ENCODE results near the gene EMID1. TPM values are rescaled to one million over a fixed set of nuclear protein-coding genes. Genes with fewer than 3 reads are reported as not detected.
"Not testable (repeated sequence)": the region's sequence is repeated elsewhere in the genome, so short reads cannot be mapped to it uniquely, and the experiment has no call there.

EMID1 gene
- total RNA-seq, 1 donor: under 0.01 TPM

DNA sequence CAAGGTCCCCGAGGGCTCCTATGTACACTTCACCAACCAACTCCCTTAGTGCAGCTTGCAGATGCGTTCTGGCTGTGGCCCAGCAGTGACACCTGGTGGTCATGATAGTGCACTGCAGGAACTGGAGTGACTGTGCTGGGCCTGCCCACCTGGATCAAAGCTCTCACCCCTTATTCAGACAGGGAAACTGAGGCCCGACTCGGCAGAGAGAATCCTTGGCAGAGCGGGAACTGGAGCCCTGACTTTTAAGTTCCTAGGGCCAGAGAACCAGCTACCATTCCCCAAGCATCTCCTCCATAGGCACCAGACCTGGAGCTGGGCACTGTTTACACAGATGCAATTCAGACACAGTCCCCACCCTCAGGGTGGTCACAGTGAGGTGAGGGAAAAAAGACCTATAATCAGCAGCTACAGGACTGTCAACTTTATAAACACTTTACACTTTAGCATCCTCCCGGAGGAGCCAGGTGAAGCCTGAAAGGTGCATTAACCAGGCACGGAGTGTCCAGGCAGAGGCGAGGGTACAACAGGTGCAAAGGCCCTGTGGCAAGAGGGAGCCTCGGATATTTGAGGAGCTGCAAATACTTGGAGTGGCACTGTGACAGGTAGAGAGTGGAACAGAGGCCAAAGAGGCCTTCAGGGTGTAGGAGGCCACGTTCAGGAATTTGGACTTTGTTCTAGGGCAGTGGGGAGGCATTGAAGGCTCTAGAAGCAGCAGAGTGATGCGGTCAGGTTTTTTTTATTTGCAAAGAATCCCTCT lies 40.1 kb downstream of the EMID1 start:
- TF ChIP-seq, protein P1, sequence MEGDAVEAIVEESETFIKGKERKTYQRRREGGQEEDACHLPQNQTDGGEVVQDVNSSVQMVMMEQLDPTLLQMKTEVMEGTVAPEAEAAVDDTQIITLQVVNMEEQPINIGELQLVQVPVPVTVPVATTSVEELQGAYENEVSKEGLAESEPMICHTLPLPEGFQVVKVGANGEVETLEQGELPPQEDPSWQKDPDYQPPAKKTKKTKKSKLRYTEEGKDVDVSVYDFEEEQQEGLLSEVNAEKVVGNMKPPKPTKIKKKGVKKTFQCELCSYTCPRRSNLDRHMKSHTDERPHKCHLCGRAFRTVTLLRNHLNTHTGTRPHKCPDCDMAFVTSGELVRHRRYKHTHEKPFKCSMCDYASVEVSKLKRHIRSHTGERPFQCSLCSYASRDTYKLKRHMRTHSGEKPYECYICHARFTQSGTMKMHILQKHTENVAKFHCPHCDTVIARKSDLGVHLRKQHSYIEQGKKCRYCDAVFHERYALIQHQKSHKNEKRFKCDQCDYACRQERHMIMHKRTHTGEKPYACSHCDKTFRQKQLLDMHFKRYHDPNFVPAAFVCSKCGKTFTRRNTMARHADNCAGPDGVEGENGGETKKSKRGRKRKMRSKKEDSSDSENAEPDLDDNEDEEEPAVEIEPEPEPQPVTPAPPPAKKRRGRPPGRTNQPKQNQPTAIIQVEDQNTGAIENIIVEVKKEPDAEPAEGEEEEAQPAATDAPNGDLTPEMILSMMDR (IDR thresholded peaks at IDR 0.05; ENCODE audit: insufficient read depth, low read depth, low read length): peak; percentile 98
- peak; percentile 65 for DNase-seq (ENCODE audit: low read depth)
- no peak overlapping the region for H3K4me3 ChIP-seq (ENCODE audit: low read depth, low read length)

DNA sequence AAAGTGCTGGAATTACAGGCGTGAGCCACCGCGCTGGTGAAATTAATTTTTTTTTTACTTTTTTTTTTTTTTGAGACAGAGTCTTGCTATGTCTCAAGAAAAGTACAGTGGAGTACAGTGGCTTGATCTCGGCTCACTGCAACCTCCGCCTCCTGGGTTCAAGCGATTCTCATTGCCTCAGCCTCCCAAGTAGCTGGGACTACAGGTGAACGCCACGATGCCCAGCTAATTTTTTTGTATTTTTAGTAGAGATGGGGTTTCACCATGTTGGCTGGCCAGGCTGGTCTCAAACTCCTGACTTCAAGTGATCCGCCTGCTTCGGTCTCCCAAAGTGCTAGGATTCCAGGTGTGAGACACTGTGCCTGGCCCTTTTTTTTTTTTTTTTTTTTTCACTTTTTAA lies 42.2 kb downstream of the EMID1 start:
- H3K4me3 ChIP-seq (ENCODE audit: low read depth, low read length); DNase-seq (ENCODE audit: low read depth): not testable (repeated sequence)

DNA sequence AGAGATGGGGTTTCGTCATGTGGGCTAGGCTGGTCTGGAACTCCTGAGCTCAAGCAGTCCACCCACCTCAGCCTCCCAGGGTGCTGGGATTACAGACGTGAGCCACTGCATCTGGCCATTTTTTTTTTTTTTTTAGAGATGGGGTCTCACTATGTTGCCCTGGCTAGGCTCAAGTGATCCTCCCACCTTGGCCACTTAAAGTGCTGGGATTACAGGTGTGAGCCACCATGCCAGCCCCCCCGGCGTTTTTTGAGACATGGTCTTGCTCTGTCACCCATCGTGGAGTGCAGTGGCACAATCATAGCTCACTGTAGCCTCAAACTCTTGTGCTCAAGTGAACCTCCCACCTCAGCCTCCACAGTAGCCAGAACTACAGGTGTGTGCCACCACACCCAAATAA lies 45.6 kb downstream of the EMID1 start:
- no peak overlapping the region for H3K4me3 ChIP-seq (ENCODE audit: low read depth, low read length)
- TF ChIP-seq, protein P1 (IDR thresholded peaks at IDR 0.05; ENCODE audit: insufficient read depth, low read depth, low read length): no peak
- no peak for DNase-seq (ENCODE audit: low read depth)

DNA sequence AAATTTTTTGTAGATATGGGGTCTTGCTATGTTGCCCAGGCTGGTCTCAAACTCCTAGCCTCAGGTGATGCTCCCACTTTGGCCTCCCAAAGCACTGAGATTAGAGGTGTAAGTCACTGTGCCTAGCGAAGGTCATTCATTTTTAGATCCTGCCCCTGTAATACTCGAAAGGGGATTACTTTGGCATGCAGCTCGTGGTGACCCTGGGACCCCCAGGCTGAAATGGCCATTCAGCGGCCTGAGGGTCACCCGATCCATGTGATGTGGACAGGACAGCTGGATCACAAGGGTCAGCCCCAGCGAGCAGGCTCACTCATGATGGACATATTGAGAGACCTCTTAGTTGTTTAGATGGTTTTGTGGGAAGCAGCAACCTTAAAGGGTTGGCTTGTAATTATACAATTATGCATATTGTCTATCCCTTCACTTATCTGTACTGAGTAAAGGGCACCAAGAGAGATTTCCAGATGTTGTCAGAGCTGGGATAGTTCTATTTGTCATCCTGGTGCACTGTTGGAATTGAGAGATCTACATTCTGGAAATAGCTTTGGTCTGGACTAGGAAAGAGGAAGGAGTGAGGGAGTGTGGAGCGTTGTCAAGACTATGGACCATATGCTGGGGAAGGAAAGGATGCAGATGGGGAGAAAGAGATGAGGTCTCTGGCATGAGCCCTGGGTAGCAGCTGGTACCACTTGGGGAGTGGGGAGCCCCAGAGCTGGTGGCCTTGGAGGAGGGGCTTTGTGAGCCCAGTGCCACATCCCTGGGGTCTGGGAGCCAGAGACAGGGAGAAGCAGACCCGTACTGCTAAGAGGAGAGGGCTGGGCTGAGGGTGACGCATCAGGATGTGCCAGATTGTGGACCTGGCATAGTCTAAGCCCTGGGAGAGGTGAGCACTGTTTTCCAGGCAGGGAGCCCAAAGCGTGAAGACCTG lies 46.5 kb downstream of the EMID1 start:
- TF ChIP-seq, protein P1 (IDR thresholded peaks at IDR 0.05; ENCODE audit: insufficient read depth, low read depth, low read length): no peak
- no peak for DNase-seq (ENCODE audit: low read depth)
- no peak overlapping the region for H3K4me3 ChIP-seq (ENCODE audit: low read depth, low read length)

DNA sequence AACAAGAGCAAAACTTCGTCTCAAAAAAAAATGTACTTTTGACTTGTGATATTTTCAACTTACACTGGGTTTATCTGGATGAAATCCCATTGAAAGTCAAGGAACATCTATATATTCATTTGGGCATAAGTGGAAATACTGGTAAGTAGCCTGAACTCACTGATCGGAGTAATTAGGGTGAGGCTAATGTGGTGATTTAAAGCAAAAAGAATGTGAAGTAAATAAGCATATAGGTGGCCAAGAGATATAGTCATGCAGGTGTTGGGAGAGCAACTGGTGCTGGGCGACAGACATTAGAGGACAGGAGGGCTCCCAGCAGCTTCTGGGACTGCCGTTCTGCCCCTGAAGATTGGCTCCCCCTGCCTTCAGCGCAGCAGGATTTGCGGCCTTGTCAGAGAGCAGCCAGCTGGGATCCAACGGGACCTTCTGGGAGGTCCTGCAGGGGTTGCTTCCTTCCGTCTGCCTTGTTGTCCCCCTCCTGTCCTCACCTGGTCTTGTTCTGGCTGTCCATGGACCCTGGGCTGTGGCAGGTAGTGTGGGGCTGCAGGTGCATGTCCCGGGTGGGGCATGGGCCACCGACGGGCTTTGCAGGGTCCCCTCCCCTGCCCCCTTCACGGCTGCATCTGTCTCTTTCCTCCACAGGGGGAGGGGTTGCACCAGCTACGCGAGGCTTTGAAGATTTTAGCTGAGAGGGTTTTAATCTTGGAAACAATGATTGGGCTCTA lies 48.0 kb downstream of the EMID1 start:
- no peak overlapping the region for H3K4me3 ChIP-seq (ENCODE audit: low read depth, low read length)
- TF ChIP-seq, protein P1 (IDR thresholded peaks at IDR 0.05; ENCODE audit: insufficient read depth, low read depth, low read length): no peak
- DNase-seq (ENCODE audit: low read depth): no peak

DNA sequence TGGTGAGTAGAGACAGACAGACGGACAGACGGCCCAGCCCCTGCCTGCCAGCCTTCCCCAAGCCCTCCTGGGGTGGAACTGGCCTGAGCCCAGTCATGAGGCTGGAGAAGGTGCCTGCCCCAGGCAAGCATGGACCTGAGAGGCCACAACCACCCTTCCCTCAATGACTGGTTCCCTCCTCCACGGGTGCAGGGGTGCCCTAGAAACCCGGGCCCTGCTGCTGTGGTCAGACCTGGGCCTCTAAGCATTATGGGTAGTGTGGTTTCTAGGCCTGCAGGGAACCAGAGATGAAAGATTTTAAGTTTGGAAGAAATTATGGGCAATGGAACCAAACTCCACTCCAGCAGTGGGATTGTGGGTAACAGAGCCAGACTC lies 48.6 kb downstream of the EMID1 start:
- no peak overlapping the region for H3K4me3 ChIP-seq (ENCODE audit: low read depth, low read length)
- TF ChIP-seq, protein P1 (IDR thresholded peaks at IDR 0.05; ENCODE audit: insufficient read depth, low read depth, low read length): no peak
- DNase-seq (ENCODE audit: low read depth): no peak

All from fibroblast of villous mesenchyme (primary cell).